PC-9 (cell line): Measurements from ENCODE around the gene OR11A1. TPM values are rescaled to one million over a fixed set of nuclear protein-coding genes. Genes with fewer than 3 reads are reported as not detected.

Source experiments
- BruUV-seq: library from RNA; stranded (reverse); fragments of 400-500 nt; replicated peaks from 2 replicates; lab custom pipeline; 2021; lab: Mats Ljungman, UMichigan
- CTCF ChIA-PET: fragments of 300-600 bp; sonication (Branson Sonifier 250); formaldehyde crosslinking; loops from one replicate; lab custom pipeline; 2022; ENCODE audit warnings: antibody characterized with exemption; lab: Charles Lee
- POLR2A ChIA-PET: fragments of 300-600 bp; sonication (Branson Sonifier 250); formaldehyde crosslinking; loops from one replicate; lab custom pipeline; 2022; ENCODE audit warnings: antibody characterized with exemption; ENCODE audit not compliant: unreplicated experiment; lab: Charles Lee
- DNase-seq, 2 experiments: peaks; one replicate each; pipeline versions ENCODE4 v3.0.0 to v3.0.0-alpha.2; 2015 to 2022; ENCODE audit warnings: mixed read lengths in 1 of 2
- H2AFZ ChIP-seq: fragments of 200-600 bp; sonication (generic); 2 replicates; pipeline ENCODE4 v1.8.1; 2017; ENCODE audit warnings: antibody characterized with exemption
- H3F3A ChIP-seq: fragments of 200-600 bp; sonication (generic); 2 replicates; pipeline ENCODE4 v1.8.1; 2017; ENCODE audit warnings: antibody characterized with exemption, mild to moderate bottlenecking, low read depth; ENCODE audit not compliant: insufficient read depth
- H3K27ac ChIP-seq: fragments of 200-600 bp; sonication (generic); 2 replicates; pipeline ENCODE4 v1.6.1; 2016; ENCODE audit warnings: mixed run types
- H3K27me3 ChIP-seq: fragments of 200-600 bp; sonication (generic); 2 replicates; pipeline ENCODE4 v1.6.1; 2016; ENCODE audit warnings: low read depth, mixed run types; ENCODE audit not compliant: insufficient read depth
- H3K36me3 ChIP-seq: fragments of 200-600 bp; sonication (generic); 2 replicates; pipeline ENCODE4 v1.6.1; 2016; ENCODE audit warnings: low read depth, mixed run types
- H3K4me1 ChIP-seq: fragments of 200-600 bp; sonication (generic); replicated peaks from 2 replicates; pipeline ENCODE4 v1.6.1; 2016; ENCODE audit warnings: mixed run types; ENCODE audit not compliant: insufficient read depth
- H3K4me2 ChIP-seq: fragments of 200-600 bp; sonication (generic); 2 replicates; pipeline ENCODE4 v1.6.1; 2017; ENCODE audit warnings: mixed run types
- H3K4me3 ChIP-seq: fragments of 200-600 bp; sonication (generic); 2 replicates; pipeline ENCODE4 v1.6.1; 2016; ENCODE audit warnings: mixed run types
- H3K79me2 ChIP-seq: fragments of 200-600 bp; sonication (generic); 2 replicates; pipeline ENCODE4 v1.6.1; 2017; ENCODE audit warnings: low read depth, mixed run types
- H3K9me2 ChIP-seq: fragments of 200-600 bp; sonication (generic); 2 replicates; pipeline ENCODE4 v1.8.1; 2017; ENCODE audit warnings: mild to moderate bottlenecking; ENCODE audit not compliant: insufficient read depth
- H3K9me3 ChIP-seq: fragments of 200-600 bp; sonication (generic); 2 replicates; pipeline ENCODE4 v1.8.1; 2016; ENCODE audit warnings: low read depth; ENCODE audit not compliant: insufficient read depth
- H4K20me1 ChIP-seq: fragments of 200-600 bp; sonication (generic); 2 replicates; pipeline ENCODE4 v1.8.1; 2017; ENCODE audit not compliant: insufficient read depth
- EZH2 ChIP-seq: fragments of 200-600 bp; sonication (generic); IDR thresholded peaks from 2 replicates; pipeline ENCODE4 v1.8.0; 2017; ENCODE audit warnings: antibody characterized with exemption, low read depth
- intact Hi-C: fragments of 100-400 bp; cut with micrococcal nuclease; formaldehyde crosslinking; loops from one replicate; pipeline ENCODE4 v1.10.0; 2022; ENCODE audit not compliant: unreplicated experiment
- total RNA-seq: library from RNA; stranded (reverse); gene quantifications from 2 replicates; pipeline ENCODE4 v1.2.3, GENCODE V29; 2021
- TF ChIP-seq, protein P1 (sequence below): fragments of 200-600 bp; sonication (generic); conservative IDR thresholded peaks from 2 replicates; pipeline ENCODE4 v1.6.1; 2017; ENCODE audit warnings: mixed run types, antibody characterized with exemption, mild to moderate bottlenecking, moderate library complexity

Gene OR11A1
- total RNA-seq, 1 experiment from 2014 or later, result not detected

DNA sequence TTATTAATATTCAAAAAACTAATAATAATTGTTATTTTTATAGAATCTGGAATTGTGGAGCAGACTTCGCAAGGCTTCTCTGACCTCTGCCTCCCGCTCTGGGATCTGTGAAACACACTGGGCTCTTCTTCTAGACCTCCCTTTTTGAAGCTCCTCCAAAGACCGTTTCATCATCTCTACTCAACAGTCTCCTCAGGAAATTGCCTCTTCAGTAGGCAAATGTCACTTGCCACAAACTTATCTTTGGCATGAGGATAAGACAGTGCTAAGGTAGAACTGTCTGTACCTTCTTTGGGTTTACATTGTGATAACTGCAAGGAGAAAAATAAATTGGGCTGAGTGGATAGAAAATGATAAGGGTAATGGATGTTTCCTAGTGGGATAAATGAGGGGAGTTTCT, 33.2 kb upstream of the OR11A1 start:
- Histone ChIP-seq H4K20me1 (no peaks in the 10 kb centered on the region; the same call in 1 of the 2 replicates), H3K27ac (no peak overlapping the region), H2AFZ (no peak overlapping the region), H3K9me2 (no peaks in the 10 kb centered on the region), H3K36me3 (no peaks in the 10 kb centered on the region), H3K9me3 (no peaks in the 10 kb centered on the region), H3K79me2 (no peaks in the 10 kb centered on the region), H3K4me3 (no peak overlapping the region), H3K27me3 (no peaks in the 10 kb centered on the region), H3F3A (no peaks in the 10 kb centered on the region), H3K4me1 (no peaks in the 10 kb centered on the region), H3K4me2 (no peak overlapping the region)
- no TSS peak for BruUV-seq
- TF ChIP-seq EZH2, result no peak
- TF ChIP-seq, protein P1, sequence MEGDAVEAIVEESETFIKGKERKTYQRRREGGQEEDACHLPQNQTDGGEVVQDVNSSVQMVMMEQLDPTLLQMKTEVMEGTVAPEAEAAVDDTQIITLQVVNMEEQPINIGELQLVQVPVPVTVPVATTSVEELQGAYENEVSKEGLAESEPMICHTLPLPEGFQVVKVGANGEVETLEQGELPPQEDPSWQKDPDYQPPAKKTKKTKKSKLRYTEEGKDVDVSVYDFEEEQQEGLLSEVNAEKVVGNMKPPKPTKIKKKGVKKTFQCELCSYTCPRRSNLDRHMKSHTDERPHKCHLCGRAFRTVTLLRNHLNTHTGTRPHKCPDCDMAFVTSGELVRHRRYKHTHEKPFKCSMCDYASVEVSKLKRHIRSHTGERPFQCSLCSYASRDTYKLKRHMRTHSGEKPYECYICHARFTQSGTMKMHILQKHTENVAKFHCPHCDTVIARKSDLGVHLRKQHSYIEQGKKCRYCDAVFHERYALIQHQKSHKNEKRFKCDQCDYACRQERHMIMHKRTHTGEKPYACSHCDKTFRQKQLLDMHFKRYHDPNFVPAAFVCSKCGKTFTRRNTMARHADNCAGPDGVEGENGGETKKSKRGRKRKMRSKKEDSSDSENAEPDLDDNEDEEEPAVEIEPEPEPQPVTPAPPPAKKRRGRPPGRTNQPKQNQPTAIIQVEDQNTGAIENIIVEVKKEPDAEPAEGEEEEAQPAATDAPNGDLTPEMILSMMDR, result no peak
- CTCF ChIA-PET, result no interaction called here
- intact Hi-C loops, result no loop called here
- DNase-seq, result no peak
- POLR2A ChIA-PET, result no interaction called here

DNA sequence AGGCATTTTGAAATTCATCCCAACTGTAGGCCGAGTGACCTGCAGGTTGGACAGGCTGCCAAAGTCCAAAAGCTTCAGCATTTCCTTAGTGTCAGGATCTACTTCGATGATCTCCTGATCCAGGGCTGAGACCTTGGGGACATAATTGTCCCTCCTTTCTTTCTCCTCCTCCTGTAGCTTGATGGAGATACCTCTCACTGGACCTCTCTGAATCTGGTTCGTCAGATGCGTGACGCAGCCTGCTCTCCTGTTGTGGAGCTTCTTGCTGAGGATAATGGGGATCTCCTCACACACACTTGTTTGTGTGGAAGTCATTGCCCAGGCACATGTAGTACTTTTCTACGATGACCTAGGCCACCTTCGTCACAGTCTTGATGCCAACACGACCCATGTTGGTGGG, 32.4 kb upstream of the OR11A1 start:
- no peaks in the 10 kb centered on the region; the same call in 1 of the 2 replicates for H4K20me1 ChIP-seq
- H3K4me1 ChIP-seq, result no peaks in the 10 kb centered on the region
- no peaks in the 10 kb centered on the region for H3K9me3 ChIP-seq
- ChIA-PET CTCF (no interaction called here), POLR2A (no interaction called here)
- H3K27ac ChIP-seq, result no peak overlapping the region
- H3K79me2 ChIP-seq, result no peaks in the 10 kb centered on the region
- no peaks in the 10 kb centered on the region for H3K9me2 ChIP-seq
- H3K4me3 ChIP-seq, result no peak overlapping the region
- no peak for TF ChIP-seq EZH2
- TF ChIP-seq, protein P1, result no peak
- no peaks in the 10 kb centered on the region for H3K27me3 ChIP-seq
- no peak overlapping the region for H2AFZ ChIP-seq
- intact Hi-C loops, result no loop called here
- DNase-seq, result no peak
- H3K36me3 ChIP-seq, result no peaks in the 10 kb centered on the region
- BruUV-seq, result no TSS peak
- no peak overlapping the region for H3K4me2 ChIP-seq
- no peaks in the 10 kb centered on the region for H3F3A ChIP-seq

DNA sequence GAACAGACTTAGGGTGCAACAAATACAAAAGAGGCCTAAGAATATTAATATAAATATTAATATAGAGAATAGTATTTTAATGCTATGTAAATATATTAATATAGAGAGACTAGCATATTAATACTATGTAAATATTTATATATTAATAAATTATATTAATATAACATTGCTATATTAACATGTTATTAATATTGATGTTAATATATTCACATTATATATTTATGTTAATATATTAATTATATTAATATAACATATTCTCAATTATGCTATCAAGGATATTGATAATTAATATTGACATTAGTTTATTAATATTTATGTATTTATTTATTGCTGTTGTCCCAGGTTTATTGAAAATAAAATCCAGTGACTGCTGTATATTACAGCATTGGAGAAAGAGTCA, 32.0 kb upstream of the OR11A1 start:
- Histone ChIP-seq H3K27me3 (no peaks in the 10 kb centered on the region), H3K36me3 (no peaks in the 10 kb centered on the region), H3K9me2 (no peaks in the 10 kb centered on the region), H2AFZ (no peak overlapping the region), H3K27ac (no peak overlapping the region), H3K4me1 (no peaks in the 10 kb centered on the region), H3K4me3 (no peak overlapping the region), H3F3A (no peaks in the 10 kb centered on the region), H3K79me2 (no peaks in the 10 kb centered on the region), H3K9me3 (no peaks in the 10 kb centered on the region), H3K4me2 (no peak overlapping the region), H4K20me1 (no peaks in the 10 kb centered on the region; the same call in 1 of the 2 replicates)
- TF ChIP-seq, protein P1, result no peak
- TF ChIP-seq EZH2, result no peak
- ChIA-PET CTCF (no interaction called here), POLR2A (no interaction called here)
- intact Hi-C loops, result no loop called here
- no TSS peak for BruUV-seq
- DNase-seq, result no peak
